CD4-positive, alpha-beta memory T cell (primary cell): ENCODE measurements around the gene TINAG. TPM values are rescaled to one million over a fixed set of nuclear protein-coding genes. Genes with fewer than 3 reads are reported as not detected.

ENCODE experiments used
- CTCF ChIA-PET: fragments of 350-600 bp; sonication (Branson Sonifier 250); formaldehyde crosslinking; loops from one replicate; lab custom pipeline; 2021; ENCODE audit warnings: inconsistent platforms; ENCODE audit not compliant: partially characterized antibody; lab: Charles Lee
- POLR2A ChIA-PET: fragments of 350-600 bp; sonication (Branson Sonifier 250); formaldehyde crosslinking; loops from one replicate; lab custom pipeline; 2021; ENCODE audit not compliant: partially characterized antibody; lab: Charles Lee
- DNase-seq, 5 donors: peaks; one replicate each; pipeline versions ENCODE4 v3.0.0 to v3.0.0-alpha.2; 2020 to 2022; ENCODE audit warnings: mixed read lengths in 1 of 5
- H3K27ac ChIP-seq: one replicate; pipeline ENCODE4 v1.7.0; 2013; ENCODE audit warnings: low read depth, low read length
- H3K27me3 ChIP-seq: 2 replicates; pipeline ENCODE4 v1.7.0; 2013; ENCODE audit warnings: mild to moderate bottlenecking, low read length, moderate library complexity; ENCODE audit not compliant: insufficient read depth
- H3K36me3 ChIP-seq: 2 replicates; pipeline ENCODE4 v1.7.0; 2013; ENCODE audit warnings: mild to moderate bottlenecking, low read length, moderate library complexity; ENCODE audit not compliant: insufficient read depth
- H3K4me1 ChIP-seq: 2 replicates; pipeline ENCODE4 v1.7.0; 2013; ENCODE audit warnings: mild to moderate bottlenecking, low read length, moderate library complexity; ENCODE audit not compliant: insufficient read depth
- H3K4me3 ChIP-seq, 2 donors: one replicate each; pipeline ENCODE4 v1.7.0; 2013; ENCODE audit warnings: low read length in 2 of 2, mild to moderate bottlenecking in 1 of 2
- H3K9me3 ChIP-seq, 2 donors: one replicate each; pipeline ENCODE4 v1.7.0; 2013; ENCODE audit warnings: low read length in 2 of 2, control low read depth in 1 of 2; ENCODE audit not compliant: control insufficient read depth in 1 of 2
- H3K27ac Mint-ChIP-seq, 7 donors: one replicate each; pipeline ENCODE4 v1.8.0; 2020 to 2021; ENCODE audit warnings: mixed read lengths in 7 of 7, mild to moderate bottlenecking in 6 of 7, inconsistent platforms in 3 of 7, moderate library complexity in 3 of 7
- H3K27me3 Mint-ChIP-seq, 2 donors: one replicate each; pipeline ENCODE4 v1.8.0; 2020 to 2021; ENCODE audit warnings: mixed read lengths in 2 of 2
- H3K36me3 Mint-ChIP-seq, 2 donors: one replicate each; pipeline ENCODE4 v1.8.0; 2020 to 2021; ENCODE audit warnings: mixed read lengths in 2 of 2, inconsistent platforms in 1 of 2, mild to moderate bottlenecking in 1 of 2
- H3K4me1 Mint-ChIP-seq, 4 donors: one replicate each; pipeline ENCODE4 v1.8.0; 2020 to 2021; ENCODE audit warnings: mixed read lengths in 4 of 4, mild to moderate bottlenecking in 1 of 4
- H3K4me3 Mint-ChIP-seq, 8 donors: one replicate each; pipeline ENCODE4 v1.8.0; 2020 to 2021; ENCODE audit warnings: mixed read lengths in 8 of 8, mild to moderate bottlenecking in 7 of 8, moderate library complexity in 6 of 8, inconsistent platforms in 3 of 8
- H3K9me3 Mint-ChIP-seq, 8 donors: one replicate each; pipeline ENCODE4 v1.8.0; 2020 to 2021; ENCODE audit warnings: mixed read lengths in 8 of 8, mild to moderate bottlenecking in 5 of 8, inconsistent platforms in 3 of 8, moderate library complexity in 1 of 8
- intact Hi-C: fragments of 100-400 bp; cut with micrococcal nuclease; formaldehyde crosslinking; loops from one replicate; pipeline ENCODE4 v1.15.1; 2023
- polyA plus RNA-seq, 2 donors: library from polyadenylated mRNA; unstranded; fragments of 300-500 nt; fragmentation: Illumina TruSeq; gene quantifications; one replicate each; pipeline ENCODE4 v1.2.3, GENCODE V29; 2021
- total RNA-seq, 2 experiments: library from RNA; stranded (reverse); gene quantifications; one replicate each; pipeline ENCODE4 v1.2.3, GENCODE V29; 2021

Gene TINAG, protein sequence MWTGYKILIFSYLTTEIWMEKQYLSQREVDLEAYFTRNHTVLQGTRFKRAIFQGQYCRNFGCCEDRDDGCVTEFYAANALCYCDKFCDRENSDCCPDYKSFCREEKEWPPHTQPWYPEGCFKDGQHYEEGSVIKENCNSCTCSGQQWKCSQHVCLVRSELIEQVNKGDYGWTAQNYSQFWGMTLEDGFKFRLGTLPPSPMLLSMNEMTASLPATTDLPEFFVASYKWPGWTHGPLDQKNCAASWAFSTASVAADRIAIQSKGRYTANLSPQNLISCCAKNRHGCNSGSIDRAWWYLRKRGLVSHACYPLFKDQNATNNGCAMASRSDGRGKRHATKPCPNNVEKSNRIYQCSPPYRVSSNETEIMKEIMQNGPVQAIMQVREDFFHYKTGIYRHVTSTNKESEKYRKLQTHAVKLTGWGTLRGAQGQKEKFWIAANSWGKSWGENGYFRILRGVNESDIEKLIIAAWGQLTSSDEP
- not detected for total RNA-seq
- polyA plus RNA-seq, result not detected

DNA sequence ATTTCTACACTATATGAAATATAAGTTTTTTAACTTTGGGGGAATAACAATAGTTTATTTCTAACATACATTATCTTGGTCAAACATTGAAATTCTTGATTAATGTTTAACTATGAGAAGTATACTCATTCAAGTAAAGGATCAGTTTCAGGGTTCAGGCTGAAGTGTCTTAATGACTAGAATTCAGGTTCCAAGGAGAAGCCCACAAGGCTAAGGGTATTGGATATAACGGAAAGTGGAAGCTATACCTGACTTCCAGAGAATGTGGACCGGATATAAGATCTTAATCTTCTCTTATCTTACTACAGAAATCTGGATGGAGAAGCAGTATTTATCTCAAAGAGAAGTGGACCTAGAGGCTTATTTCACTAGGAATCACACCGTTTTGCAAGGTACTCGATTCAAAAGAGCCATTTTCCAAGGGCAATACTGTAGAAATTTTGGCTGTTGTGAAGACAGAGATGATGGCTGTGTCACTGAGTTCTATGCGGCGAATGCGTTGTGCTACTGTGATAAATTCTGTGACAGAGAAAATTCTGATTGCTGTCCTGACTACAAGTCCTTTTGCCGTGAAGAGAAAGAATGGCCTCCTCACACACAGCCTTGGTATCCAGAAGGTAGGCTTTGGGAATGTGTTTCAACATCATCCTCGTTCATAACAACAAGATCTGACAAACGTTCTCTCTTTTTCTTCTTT, at the start of gene TINAG:
Gene TINAG (plus strand): TSS at position 153 of the 697 bp plus-strand sequence. CDS start 110 bp downstream, at position 263.
- H3K27me3 Mint-ChIP-seq, result no peaks in the 10 kb centered on the region
- H3K4me1 Mint-ChIP-seq, result no peaks in the 10 kb centered on the region
- H3K36me3 ChIP-seq, result no peaks in the 10 kb centered on the region

DNA sequence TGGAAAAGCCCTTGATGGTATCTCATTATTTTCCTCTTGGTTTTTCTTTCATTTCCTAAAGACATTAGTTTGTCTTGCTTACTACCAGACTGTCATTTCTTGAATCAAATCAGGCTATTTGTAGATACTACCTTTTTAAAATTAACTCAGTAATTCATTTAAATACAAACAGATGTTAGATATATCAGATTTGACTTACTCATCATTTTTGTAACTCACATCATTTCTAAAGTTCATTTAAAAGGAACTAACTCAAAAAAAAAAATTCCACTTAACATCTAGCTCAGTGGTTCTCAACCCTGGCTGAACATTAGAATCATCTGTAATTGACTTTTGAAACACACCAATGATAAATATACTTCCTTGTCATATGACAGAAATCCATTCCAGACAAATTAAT, 48.2 kb upstream of the TINAG start:
- Mint-ChIP-seq H3K4me1 (no peaks in the 10 kb centered on the region), H3K9me3 (peaks cover 0 to 7% (median under 1%) of the 10 kb centered on the region in 8 donors), H3K27ac (no peak overlapping the region), H3K36me3 (no peaks in the 10 kb centered on the region), H3K27me3 (no peaks in the 10 kb centered on the region), H3K4me3 (no peak overlapping the region)
- H3K36me3 ChIP-seq, result no peaks in the 10 kb centered on the region
- H3K27me3 ChIP-seq, result no peaks in the 10 kb centered on the region
- DNase-seq, result no peak
- no peak overlapping the region for H3K4me3 ChIP-seq
- CTCF ChIA-PET, result no interaction called here
- intact Hi-C loops, result no loop called here
- H3K27ac ChIP-seq, result no peak overlapping the region
- no peaks in the 10 kb centered on the region for H3K4me1 ChIP-seq
- no peaks in the 10 kb centered on the region for H3K9me3 ChIP-seq
- POLR2A ChIA-PET, result no interaction called here

More for the DNA sequence above, at the start of gene TINAG:
- no peaks in the 10 kb centered on the region for H3K4me1 ChIP-seq
- intact Hi-C loops, result no loop called here
- Mint-ChIP-seq H3K36me3 (no peaks in the 10 kb centered on the region), H3K4me3 (no peak within 1 kb of the TSS), H3K9me3 (peaks cover 0 to 8% (median 3%) of the 10 kb centered on the region in 8 donors), H3K27ac (no peak within 1 kb of the TSS)
- H3K9me3 ChIP-seq, result no peaks in the 10 kb centered on the region
- H3K4me3 ChIP-seq, result no peak within 1 kb of the TSS
- POLR2A ChIA-PET, result no interaction called here
- no peak for DNase-seq
- H3K27me3 ChIP-seq, result no peaks in the 10 kb centered on the region
- CTCF ChIA-PET, result no interaction called here
- H3K27ac ChIP-seq, result no peak within 1 kb of the TSS

DNA sequence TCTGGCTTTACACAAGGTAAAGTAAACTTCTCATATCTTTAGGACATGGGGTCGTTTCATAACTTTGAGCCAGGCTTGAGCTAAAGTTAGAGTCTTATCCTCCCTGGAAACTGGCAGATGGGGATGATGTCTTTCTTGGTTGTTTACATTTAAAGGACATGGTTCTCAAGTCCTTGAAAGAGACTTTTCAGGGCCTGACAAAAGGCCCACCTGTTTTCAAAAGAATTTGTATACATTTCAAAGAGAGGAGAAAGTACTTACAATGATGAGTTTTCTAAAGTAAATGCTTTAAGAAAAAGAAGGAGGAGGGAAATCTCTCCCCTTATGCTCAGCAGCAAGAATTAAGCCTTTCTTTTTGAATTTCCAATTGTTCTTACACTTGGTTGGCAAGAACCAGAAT, 45.7 kb upstream of the TINAG start:
- no peaks in the 10 kb centered on the region for H3K9me3 ChIP-seq
- no peaks in the 10 kb centered on the region for H3K36me3 Mint-ChIP-seq
- intact Hi-C loops, result no loop called here
- no peaks in the 10 kb centered on the region for H3K27me3 Mint-ChIP-seq
- peaks cover 0 to 3% (median 0%) of the 10 kb centered on the region in 8 donors for H3K9me3 Mint-ChIP-seq
- H3K27ac Mint-ChIP-seq, result no peak overlapping the region
- DNase-seq, result no peak
- no peaks in the 10 kb centered on the region for H3K36me3 ChIP-seq
- no peaks in the 10 kb centered on the region for H3K27me3 ChIP-seq
- H3K4me1 Mint-ChIP-seq, result no peaks in the 10 kb centered on the region
- no peak overlapping the region for H3K4me3 Mint-ChIP-seq
- H3K27ac ChIP-seq, result no peak overlapping the region
- CTCF ChIA-PET, result no interaction called here
- no peaks in the 10 kb centered on the region for H3K4me1 ChIP-seq
- H3K4me3 ChIP-seq, result no peak overlapping the region
- POLR2A ChIA-PET, result no interaction called here

DNA sequence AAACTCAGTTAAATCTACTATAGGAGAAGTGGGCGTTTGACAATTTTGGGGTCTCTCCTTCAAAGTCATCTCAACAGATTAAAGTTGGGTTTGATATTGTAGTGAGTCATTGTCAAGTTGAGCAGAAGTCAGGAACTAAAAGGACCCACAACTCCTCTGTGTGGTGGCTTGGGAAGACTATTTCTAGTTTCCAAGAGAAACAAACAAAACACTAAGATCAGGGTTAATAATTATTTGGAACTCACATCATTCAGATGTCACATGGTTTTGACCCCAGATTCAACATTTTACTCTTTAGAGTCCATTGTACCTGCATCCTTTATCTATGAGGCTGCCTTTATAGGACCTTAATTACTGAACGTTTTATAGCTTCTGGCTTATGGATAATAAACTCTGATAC, 45.3 kb upstream of the TINAG start:
- Mint-ChIP-seq H3K27ac (no peak overlapping the region), H3K4me3 (no peak overlapping the region), H3K36me3 (no peaks in the 10 kb centered on the region), H3K4me1 (no peaks in the 10 kb centered on the region), H3K9me3 (peaks cover 0 to 3% (median 0%) of the 10 kb centered on the region in 8 donors), H3K27me3 (no peaks in the 10 kb centered on the region)
- Histone ChIP-seq H3K36me3 (no peaks in the 10 kb centered on the region), H3K4me3 (no peak overlapping the region), H3K27me3 (no peaks in the 10 kb centered on the region), H3K9me3 (no peaks in the 10 kb centered on the region), H3K4me1 (no peaks in the 10 kb centered on the region), H3K27ac (no peak overlapping the region)
- CTCF ChIA-PET, result no interaction called here
- no peak for DNase-seq
- intact Hi-C loops, result no loop called here
- POLR2A ChIA-PET, result no interaction called here

DNA sequence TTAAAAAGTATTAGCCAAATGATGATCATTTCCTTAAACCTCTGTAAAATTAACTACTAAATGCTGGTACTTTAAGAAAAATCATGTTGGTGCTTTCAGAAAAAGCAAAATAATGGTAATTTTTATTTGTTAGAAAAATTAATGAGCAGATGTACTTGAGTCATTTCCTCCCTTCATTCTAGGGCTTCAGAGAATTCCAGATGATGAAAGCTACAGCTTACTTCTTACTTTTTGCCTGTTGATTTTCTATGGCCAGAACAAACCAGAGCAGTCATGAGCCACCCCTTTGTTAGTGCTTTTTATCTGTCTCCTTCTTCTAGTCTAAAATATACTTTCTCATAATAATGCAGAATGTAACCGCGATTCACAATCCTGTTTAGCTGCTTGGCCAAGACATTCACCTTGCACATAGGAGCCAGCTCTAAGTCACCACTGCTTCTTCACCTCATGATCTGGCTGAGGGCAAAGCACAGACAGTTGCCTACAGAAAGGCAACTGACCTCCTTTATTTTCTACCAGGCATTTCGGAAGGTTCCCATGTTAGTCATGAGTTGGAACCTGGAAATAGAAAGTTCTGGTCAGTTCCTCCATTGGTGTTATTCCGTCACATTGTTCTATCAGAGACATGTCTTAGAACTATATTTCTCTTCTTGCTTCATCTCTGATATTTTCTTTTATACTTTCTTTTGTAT, 43.5 kb upstream of the TINAG start:
- Histone ChIP-seq H3K36me3 (no peaks in the 10 kb centered on the region), H3K9me3 (no peaks in the 10 kb centered on the region), H3K4me3 (no peak overlapping the region), H3K27ac (no peak overlapping the region), H3K27me3 (no peaks in the 10 kb centered on the region), H3K4me1 (no peaks in the 10 kb centered on the region)
- Mint-ChIP-seq H3K4me3 (no peak overlapping the region), H3K36me3 (no peaks in the 10 kb centered on the region), H3K4me1 (no peaks in the 10 kb centered on the region), H3K27me3 (no peaks in the 10 kb centered on the region), H3K9me3 (peaks cover 0 to 4% (median 0%) of the 10 kb centered on the region in 8 donors), H3K27ac (no peak overlapping the region)
- no peak for DNase-seq
- POLR2A ChIA-PET, result no interaction called here
- CTCF ChIA-PET, result no interaction called here
- intact Hi-C loops, result no loop called here

DNA sequence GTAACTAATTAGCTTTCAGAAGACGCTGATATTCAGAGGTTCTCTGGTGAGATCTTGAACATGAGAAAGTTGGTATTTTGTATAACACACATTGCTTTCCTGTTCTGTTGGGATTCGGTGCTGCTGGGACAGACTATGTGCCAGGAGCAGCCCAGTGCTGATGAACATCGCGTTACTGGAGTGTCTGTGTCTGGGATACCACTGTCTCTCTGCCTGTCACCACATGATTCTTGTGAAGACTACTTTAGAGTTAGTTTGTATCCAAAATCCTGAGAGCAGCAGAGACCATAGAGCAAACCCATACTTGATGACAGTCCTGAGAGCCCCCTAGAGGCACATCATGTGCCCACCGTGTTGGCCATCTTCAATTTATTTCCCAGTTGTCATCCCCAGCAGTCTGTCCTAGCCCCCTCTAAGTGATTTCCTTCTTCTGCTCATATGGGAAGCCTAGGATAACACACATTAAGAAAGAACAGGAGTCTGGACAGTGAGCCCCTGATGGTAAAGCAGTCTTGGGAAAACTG, 41.8 kb upstream of the TINAG start:
- Mint-ChIP-seq H3K4me3 (no peak overlapping the region), H3K36me3 (no peaks in the 10 kb centered on the region), H3K27ac (no peak overlapping the region), H3K27me3 (no peaks in the 10 kb centered on the region), H3K4me1 (no peaks in the 10 kb centered on the region), H3K9me3 (peaks cover 0 to 5% (median 0%) of the 10 kb centered on the region in 8 donors)
- no peaks in the 10 kb centered on the region for H3K4me1 ChIP-seq
- no peaks in the 10 kb centered on the region for H3K36me3 ChIP-seq
- H3K9me3 ChIP-seq, result no peaks in the 10 kb centered on the region
- ChIA-PET CTCF (no interaction called here), POLR2A (no interaction called here)
- H3K27me3 ChIP-seq, result no peaks in the 10 kb centered on the region
- intact Hi-C loops, result no loop called here
- no peak overlapping the region for H3K4me3 ChIP-seq
- H3K27ac ChIP-seq, result no peak overlapping the region
- DNase-seq, result peak in 1 of 5 donors; percentile 5

DNA sequence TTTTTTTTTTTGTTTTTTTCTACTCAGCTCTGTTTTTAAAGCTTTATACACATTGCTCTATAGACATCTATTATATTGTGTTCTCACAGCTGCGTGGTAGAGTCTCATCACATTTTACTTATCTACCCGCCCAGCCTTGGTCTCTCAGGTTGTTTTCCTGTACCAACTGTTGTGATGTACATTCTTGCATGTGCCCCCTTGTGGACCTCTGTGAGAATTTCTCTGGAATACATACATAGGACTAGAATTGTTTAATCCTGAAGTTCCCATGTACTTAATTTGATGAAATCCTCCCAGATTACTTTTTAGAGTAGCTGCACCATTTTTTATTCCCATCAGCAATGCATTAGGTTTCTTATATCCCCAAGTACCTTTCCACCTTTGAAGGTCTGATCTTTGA, 40.4 kb upstream of the TINAG start:
- no peak overlapping the region for H3K27ac Mint-ChIP-seq
- Histone ChIP-seq H3K36me3 (no peaks in the 10 kb centered on the region), H3K9me3 (no peaks in the 10 kb centered on the region), H3K27ac (no peak overlapping the region), H3K4me1 (no peaks in the 10 kb centered on the region), H3K27me3 (no peaks in the 10 kb centered on the region), H3K4me3 (no peak overlapping the region)
- ChIA-PET POLR2A (no interaction called here), CTCF (no interaction called here)
- peaks cover 0 to 6% (median 0%) of the 10 kb centered on the region in 8 donors for H3K9me3 Mint-ChIP-seq
- H3K4me1 Mint-ChIP-seq, result no peaks in the 10 kb centered on the region
- H3K4me3 Mint-ChIP-seq, result no peak overlapping the region
- H3K27me3 Mint-ChIP-seq, result no peaks in the 10 kb centered on the region
- no peaks in the 10 kb centered on the region for H3K36me3 Mint-ChIP-seq
- no peak for DNase-seq
- intact Hi-C loops, result no loop called here
